H1 (cell line): Measurements from ENCODE around the gene RPTOR. TPM values are rescaled to one million over a fixed set of nuclear protein-coding genes. Genes with fewer than 3 reads are reported as not detected.

Experiments
- CTCF ChIA-PET: fragments of 300-600 bp; sonication (Branson Sonifier 250); formaldehyde crosslinking; loops from one replicate; lab custom pipeline; 2021; ENCODE audit not compliant: partially characterized antibody; lab: Charles Lee
- POLR2A ChIA-PET: fragments of 300-600 bp; sonication (Branson Sonifier 250); formaldehyde crosslinking; loops from one replicate; lab custom pipeline; 2021; ENCODE audit warnings: inconsistent platforms; ENCODE audit not compliant: partially characterized antibody; lab: Charles Lee
- DNase-seq, 2 experiments: peaks; one replicate each; pipeline versions ENCODE4 v3.0.0 to v3.0.0-alpha.2; 2010 to 2022; ENCODE audit warnings: low spot score in 2 of 2, low read depth in 1 of 2, mixed read lengths in 1 of 2
- FAIRE-seq: peaks from 2 replicates; lab custom pipeline; 2011; peaks lifted over from hg19 to GRCh38; lab: Jason Lieb, UNC
- H2AFZ ChIP-seq: 2 replicates; pipeline ENCODE4 v1.8.1; 2012; ENCODE audit warnings: low read length, inconsistent platforms
- H2AK5ac ChIP-seq: 2 replicates; pipeline ENCODE4 v1.6.1; 2013; ENCODE audit warnings: low read depth, low read length
- H2BK120ac ChIP-seq: replicated peaks from 2 replicates; pipeline ENCODE3; 2013; ENCODE audit warnings: low read depth, low read length, inconsistent platforms
- H2BK12ac ChIP-seq: 2 replicates; pipeline ENCODE4 v1.6.1; 2013; ENCODE audit warnings: low read depth, low read length
- H2BK15ac ChIP-seq: 2 replicates; pipeline ENCODE4 v1.6.1; 2013; ENCODE audit warnings: low read length
- H2BK20ac ChIP-seq: 2 replicates; pipeline ENCODE4 v1.6.1; 2013; ENCODE audit warnings: low read length
- H2BK5ac ChIP-seq: 2 replicates; pipeline ENCODE4 v1.6.1; 2013; ENCODE audit warnings: low read depth, low read length
- H3K14ac ChIP-seq: 2 replicates; pipeline ENCODE4 v1.6.1; 2013; ENCODE audit warnings: inconsistent platforms; ENCODE audit not compliant: insufficient read length
- H3K18ac ChIP-seq: 2 replicates; pipeline ENCODE4 v1.6.1; 2013; ENCODE audit warnings: low read length; ENCODE audit errors: extremely low read depth
- H3K23ac ChIP-seq: 2 replicates; pipeline ENCODE4 v1.6.1; 2013; ENCODE audit warnings: inconsistent platforms; ENCODE audit not compliant: insufficient read length
- H3K23me2 ChIP-seq: 2 replicates; pipeline ENCODE4 v1.6.1; 2013; ENCODE audit warnings: low read depth, low read length
- H3K27ac ChIP-seq: 2 replicates; pipeline ENCODE4 v1.6.1; 2011; ENCODE audit warnings: low read depth, low read length, inconsistent platforms
- H3K27me3 ChIP-seq, 4 experiments: replicated peaks in 1 of 4; 1 replicate in 1 of 4; 2 replicates in 3 of 4; pipeline versions ENCODE4 v1.6.1 to v1.8.1; 2011 to 2013; ENCODE audit warnings: low read length in 3 of 4, mild to moderate bottlenecking in 3 of 4, inconsistent platforms in 2 of 4, mixed read lengths in 2 of 4, moderate library complexity in 1 of 4; ENCODE audit not compliant: control insufficient read depth in 3 of 4, insufficient read depth in 3 of 4; ENCODE audit errors: extremely low read depth in 1 of 4
- H3K36me3 ChIP-seq, 4 experiments: 2 replicates each; pipeline versions ENCODE4 v1.6.1 to v1.8.1; 2011 to 2013; ENCODE audit warnings: mild to moderate bottlenecking in 4 of 4, low read length in 3 of 4, moderate library complexity in 2 of 4, control low read depth in 1 of 4, inconsistent platforms in 1 of 4; ENCODE audit not compliant: insufficient read depth in 4 of 4, control insufficient read depth in 2 of 4
- H3K4ac ChIP-seq: replicated peaks from 2 replicates; pipeline ENCODE3; 2013; ENCODE audit warnings: low read length, low read depth, mixed read lengths, inconsistent platforms; ENCODE audit not compliant: insufficient read length
- H3K4me1 ChIP-seq, 4 experiments: replicated peaks in 1 of 4; 1 replicate in 1 of 4; 2 replicates in 3 of 4; pipeline versions ENCODE4 v1.6.1 to v1.8.1; 2011 to 2013; ENCODE audit warnings: low read length in 3 of 4, inconsistent platforms in 2 of 4, mixed read lengths in 1 of 4; ENCODE audit not compliant: insufficient read depth in 4 of 4, control insufficient read depth in 3 of 4
- H3K4me2 ChIP-seq, 2 experiments: 2 replicates each; pipeline versions ENCODE4 v1.6.1 to v1.8.1; 2011 to 2013; ENCODE audit warnings: low read depth in 2 of 2, low read length in 2 of 2, control low read depth in 1 of 2, inconsistent platforms in 1 of 2, mild to moderate bottlenecking in 1 of 2; ENCODE audit not compliant: insufficient read depth in 1 of 2
- H3K4me3 ChIP-seq, 4 experiments: fragments of 200-600, 300-600 bp in 1 of 4; sonication (generic), shearing (Covaris generic), sonication (Bioruptor Twin) in 1 of 4; 2 replicates each; pipeline versions ENCODE4 v1.5.1 to v1.8.1; 2011 to 2016; ENCODE audit warnings: low read length in 4 of 4, low read depth in 3 of 4, control low read depth in 2 of 4, inconsistent platforms in 2 of 4, mild to moderate bottlenecking in 2 of 4, mixed read lengths in 1 of 4, moderate library complexity in 1 of 4; ENCODE audit not compliant: insufficient read depth in 2 of 4; ENCODE audit errors: extremely low read depth in 1 of 4
- H3K56ac ChIP-seq: replicated peaks from 2 replicates; pipeline ENCODE3; 2013; ENCODE audit warnings: low read depth, mild to moderate bottlenecking, mixed read lengths, low read length, inconsistent platforms; ENCODE audit not compliant: insufficient read length
- H3K79me1 ChIP-seq: 2 replicates; pipeline ENCODE4 v1.6.1; 2013; ENCODE audit warnings: low read depth, low read length, control low read depth
- H3K79me2 ChIP-seq, 2 experiments: 2 replicates each; pipeline versions ENCODE4 v1.6.1 to v1.8.1; 2012 to 2013; ENCODE audit warnings: low read length in 2 of 2, mild to moderate bottlenecking in 2 of 2, inconsistent platforms in 1 of 2; ENCODE audit not compliant: insufficient read depth in 2 of 2, control insufficient read depth in 1 of 2
- H3K9ac ChIP-seq, 4 experiments: replicated peaks in 1 of 4; 1 replicate in 1 of 4; 2 replicates in 3 of 4; pipeline versions ENCODE4 v1.6.1 to v1.8.1; 2011 to 2013; ENCODE audit warnings: low read depth in 3 of 4, low read length in 3 of 4, control low read depth in 2 of 4, mild to moderate bottlenecking in 2 of 4, moderate library complexity in 2 of 4, inconsistent platforms in 1 of 4; ENCODE audit errors: extremely low read depth in 1 of 4
- H3K9me3 ChIP-seq, 2 experiments: 2 replicates each; pipeline versions ENCODE4 v1.6.1 to v1.8.1; 2012 to 2013; ENCODE audit warnings: mild to moderate bottlenecking in 2 of 2, moderate library complexity in 2 of 2, control low read depth in 1 of 2, inconsistent platforms in 1 of 2, low read depth in 1 of 2, low read length in 1 of 2, mixed read lengths in 1 of 2; ENCODE audit not compliant: insufficient read depth in 2 of 2
- H4K20me1 ChIP-seq, 2 experiments: replicated peaks in 1 of 2; 2 replicates each; pipeline versions ENCODE3 to v1.8.1; 2011 to 2013; ENCODE audit warnings: inconsistent platforms in 2 of 2, low read length in 2 of 2, mild to moderate bottlenecking in 1 of 2; ENCODE audit not compliant: insufficient read depth in 2 of 2, control insufficient read depth in 1 of 2
- H4K5ac ChIP-seq: 2 replicates; pipeline ENCODE4 v1.6.1; 2013; ENCODE audit warnings: low read length, low read depth, mixed read lengths, inconsistent platforms; ENCODE audit not compliant: insufficient read length
- H4K8ac ChIP-seq: 2 replicates; pipeline ENCODE4 v1.8.0; 2013; ENCODE audit warnings: mild to moderate bottlenecking, moderate library complexity, low read length, inconsistent platforms; ENCODE audit not compliant: insufficient read depth; ENCODE audit errors: extremely low read depth
- H4K91ac ChIP-seq: replicated peaks from 2 replicates; pipeline ENCODE3; 2013; ENCODE audit warnings: low read length, mixed read lengths, inconsistent platforms; ENCODE audit not compliant: insufficient read length
- ASH2L ChIP-seq: fragments of 200-600, 300-600 bp; sonication (generic); IDR thresholded peaks from one replicate; pipeline ENCODE4 v1.7.1; 2017; ENCODE audit warnings: low read length
- FOSL1 ChIP-seq: IDR thresholded peaks from 2 replicates; pipeline ENCODE4 v1.6.1; 2011; ENCODE audit warnings: mild to moderate bottlenecking, low read depth, low read length, moderate library complexity; ENCODE audit not compliant: insufficient read depth
- GABPA ChIP-seq: IDR thresholded peaks from 2 replicates; pipeline ENCODE4 v1.6.1; 2011; ENCODE audit warnings: mild to moderate bottlenecking, low read length, moderate library complexity, borderline replicate concordance; ENCODE audit not compliant: insufficient read depth
- GTF2F1 ChIP-seq: IDR thresholded peaks from 2 replicates; pipeline ENCODE4 v1.6.1; 2012; ENCODE audit warnings: low read depth, low read length, improper control_type of control experiment, borderline replicate concordance
- KDM4A ChIP-seq: IDR thresholded peaks from one replicate; pipeline ENCODE4 v1.7.1; 2012; ENCODE audit warnings: low read depth, mild to moderate bottlenecking, moderate library complexity, low read length, inconsistent platforms; ENCODE audit not compliant: severe bottlenecking
- KDM5A ChIP-seq: fragments of 200-600 bp; IDR thresholded peaks from 2 replicates; pipeline ENCODE4 v1.7.1; 2012; ENCODE audit warnings: mild to moderate bottlenecking, low read length, inconsistent platforms, mixed read lengths
- NRF1 ChIP-seq: IDR thresholded peaks from 2 replicates; pipeline ENCODE4 v1.6.1; 2011; ENCODE audit warnings: mild to moderate bottlenecking, low read depth, low read length, improper control_type of control experiment
- SIX5 ChIP-seq: IDR thresholded peaks from 2 replicates; pipeline ENCODE4 v1.6.1; 2011; ENCODE audit warnings: mild to moderate bottlenecking, low read depth, low read length
- SP2 ChIP-seq: IDR thresholded peaks from 2 replicates; pipeline ENCODE4 v1.6.1; 2012; ENCODE audit warnings: mild to moderate bottlenecking, low read length, inconsistent platforms
- SP4 ChIP-seq: IDR thresholded peaks from 2 replicates; pipeline ENCODE4 v1.6.1; 2012; ENCODE audit warnings: low read length, inconsistent platforms
- SRF ChIP-seq: IDR thresholded peaks from 2 replicates; pipeline ENCODE4 v1.6.1; 2011; ENCODE audit warnings: mild to moderate bottlenecking, low read depth, low read length, moderate library complexity
- TAF1 ChIP-seq: IDR thresholded peaks from 2 replicates; pipeline ENCODE4 v1.6.1; 2011; ENCODE audit warnings: mild to moderate bottlenecking, low read depth, low read length
- ZNF274 ChIP-seq: IDR thresholded peaks from 2 replicates; pipeline ENCODE4 v1.7.0; 2012; ENCODE audit warnings: low read length, borderline replicate concordance; ENCODE audit errors: extremely low read depth
- WGBS, 2 experiments: shearing (Covaris generic) in 1 of 2; methylation state at CpG; one replicate each; pipeline versions ENCODE4 v1.1.6 to v1.1.7; 2013 to 2015; ENCODE audit warnings: low lambda C conversion rate in 2 of 2, mixed read lengths in 2 of 2, inconsistent platforms in 1 of 2, low coverage in 1 of 2, missing lambda C conversion rate in 1 of 2; ENCODE audit not compliant: insufficient replicate concordance in 2 of 2, insufficient coverage in 1 of 2, insufficient read length in 1 of 2; ENCODE audit errors: extremely low coverage in 1 of 2, missing lambda C conversion rate in 1 of 2; 5-methylcytosine and 5-hydroxymethylcytosine counted together
- polyA plus RNA-seq, 7 experiments: library from polyadenylated mRNA; depleted of rRNA in 3 of 7; stranded (reverse) in 5 of 7; unstranded in 2 of 7; fragments of >200 nt in 5 of 7; fragments of 200-250 nt in 2 of 7; gene quantifications; 1 replicate in 5 of 7; 2 replicates in 1 of 7; 4 replicates in 1 of 7; pipeline versions ENCODE4 v1.2.1 to v1.2.3, GENCODE V29; 2011 to 2013; ENCODE audit warnings: missing spikeins in 2 of 7, mixed read lengths in 2 of 7
- total RNA-seq: library from RNA; stranded (reverse); fragmentation: NEBNext Ultra II Directional; extraction: Animal tissue kit (Norgen Biotek cat#: 25700); gene quantifications from 2 replicates; pipeline ENCODE4 v1.2.1, GENCODE V29; 2021

The RPTOR gene
- total and polyA plus RNA-seq, 2 of the 8 experiments (the other 6 are each of a cell fraction or from before 2014, with no cell fraction given), result 6.9 to 28.7 TPM

GRCh38 chr17:80889231-80890195 lies 344.9 kb downstream of the RPTOR start:
- 86% methylated on average over 26 of the region's 40 CpGs; no CpG with 5 or more reads in 1 of the 2 experiments for WGBS, 2 experiments
- TF ChIP-seq GTF2F1 (no peak), SP4 (no peak), KDM5A (no peak), ASH2L (no peak), ZNF274 (no peak), SIX5 (no peak), KDM4A (no peak), SRF (no peak), GABPA (no peak), FOSL1 (no peak), TAF1 (no peak), NRF1 (no peak), SP2 (no peak)

More at GRCh38 chr17:80889231-80890195, 344.9 kb downstream of the RPTOR start:
- no peaks in the 10 kb centered on the region for H3K79me2 ChIP-seq
- CTCF ChIA-PET, result interaction anchor here (0.5 to 5.0 kb wide), 4 partner anchors 10 to 773 kb away, joined by 3 to 25 read pairs (median 4); no protein-coding TSS in a partner anchor
- peaks cover 0 to 12% (median 3%) of the 10 kb centered on the region in 4 experiments; a peak in 4 of 8 replicates for H3K36me3 ChIP-seq
- peaks cover 0 to 3% of the 10 kb centered on the region in 2 experiments for H4K20me1 ChIP-seq
- H4K8ac ChIP-seq, result peak overlapping the region; percentile 48; the same call in 1 of the 2 replicates
- H4K5ac ChIP-seq, result no peak overlapping the region
- no peak overlapping the region for H3K23ac ChIP-seq
- H2AK5ac ChIP-seq, result no peak overlapping the region
- H3K4me3 ChIP-seq, result no peak overlapping the region
- H3K9ac ChIP-seq, result no peak overlapping the region; a peak in 1 of 7 replicates
- no peaks in the 10 kb centered on the region for H3K4me1 ChIP-seq
- no peak for FAIRE-seq
- no peak overlapping the region for H2BK20ac ChIP-seq
- no peak overlapping the region for H2BK12ac ChIP-seq
- H3K18ac ChIP-seq, result no peak overlapping the region
- no peaks in the 10 kb centered on the region for H3K9me3 ChIP-seq
- POLR2A ChIA-PET, result no interaction called here
- H2BK15ac ChIP-seq, result no peak overlapping the region
- no peak overlapping the region for H2BK120ac ChIP-seq
- no peaks in the 10 kb centered on the region for H3K23me2 ChIP-seq
- 0 out of 2 replicates have a peak overlapping the region, but pooled peaks have one; percentile 16 for H2BK5ac ChIP-seq
- H3K4me2 ChIP-seq, result no peak overlapping the region
- H3K27me3 ChIP-seq, result no peaks in the 10 kb centered on the region; a peak in 1 of 7 replicates
- H4K91ac ChIP-seq, result no peak overlapping the region
- H3K4ac ChIP-seq, result no peak overlapping the region
- no peak overlapping the region for H3K56ac ChIP-seq
- H3K79me1 ChIP-seq, result no peaks in the 10 kb centered on the region
- H3K14ac ChIP-seq, result no peak overlapping the region
- no peak overlapping the region for H2AFZ ChIP-seq
- DNase-seq, result no peak
- H3K27ac ChIP-seq, result no peak overlapping the region
